HepG2 (cell line): ENCODE measurements around the gene NAPSA.

Source experiments
- GFI1 ChIP-seq: sonication (generic); formaldehyde crosslinking; IDR thresholded peaks from 2 replicates; pipeline ENCODE4 v1.5.0; 2020; ENCODE audit warnings: missing genetic modification reagents, mild to moderate bottlenecking, borderline replicate concordance
- JUN ChIP-seq: sonication (generic); formaldehyde crosslinking; IDR thresholded peaks from 2 replicates; pipeline ENCODE4 v1.4.0; 2020; ENCODE audit warnings: mild to moderate bottlenecking, missing genetic modification reagents
- RXRA ChIP-seq: sonication (generic); formaldehyde crosslinking; IDR thresholded peaks from 2 replicates; pipeline ENCODE4 v1.5.1; 2020; ENCODE audit warnings: missing genetic modification reagents
- ZNF331 ChIP-seq: sonication (generic); formaldehyde crosslinking; IDR thresholded peaks from 2 replicates; pipeline ENCODE4 v1.4.0; 2020; ENCODE audit warnings: missing genetic modification reagents
- ZNF772 ChIP-seq: sonication (generic); formaldehyde crosslinking; IDR thresholded peaks from 2 replicates; pipeline ENCODE4 v1.5.0; 2020; ENCODE audit warnings: mild to moderate bottlenecking, missing genetic modification reagents
- TF ChIP-seq, protein P1 (sequence below): sonication (generic); formaldehyde crosslinking; IDR thresholded peaks from 2 replicates; pipeline ENCODE4 v1.5.0; 2020; ENCODE audit warnings: mild to moderate bottlenecking, missing genetic modification reagents, moderate library complexity
- TF ChIP-seq, protein P2 (sequence below), 2 experiments: sonication (generic) in 1 of 2; formaldehyde crosslinking in 1 of 2; IDR thresholded peaks; 2 replicates each; pipeline versions ENCODE4 v1.4.0 to v1.6.1; 2016 to 2020; ENCODE audit warnings: borderline replicate concordance in 1 of 2, low read depth in 1 of 2, mild to moderate bottlenecking in 1 of 2, missing genetic modification reagents in 1 of 2

DNA sequence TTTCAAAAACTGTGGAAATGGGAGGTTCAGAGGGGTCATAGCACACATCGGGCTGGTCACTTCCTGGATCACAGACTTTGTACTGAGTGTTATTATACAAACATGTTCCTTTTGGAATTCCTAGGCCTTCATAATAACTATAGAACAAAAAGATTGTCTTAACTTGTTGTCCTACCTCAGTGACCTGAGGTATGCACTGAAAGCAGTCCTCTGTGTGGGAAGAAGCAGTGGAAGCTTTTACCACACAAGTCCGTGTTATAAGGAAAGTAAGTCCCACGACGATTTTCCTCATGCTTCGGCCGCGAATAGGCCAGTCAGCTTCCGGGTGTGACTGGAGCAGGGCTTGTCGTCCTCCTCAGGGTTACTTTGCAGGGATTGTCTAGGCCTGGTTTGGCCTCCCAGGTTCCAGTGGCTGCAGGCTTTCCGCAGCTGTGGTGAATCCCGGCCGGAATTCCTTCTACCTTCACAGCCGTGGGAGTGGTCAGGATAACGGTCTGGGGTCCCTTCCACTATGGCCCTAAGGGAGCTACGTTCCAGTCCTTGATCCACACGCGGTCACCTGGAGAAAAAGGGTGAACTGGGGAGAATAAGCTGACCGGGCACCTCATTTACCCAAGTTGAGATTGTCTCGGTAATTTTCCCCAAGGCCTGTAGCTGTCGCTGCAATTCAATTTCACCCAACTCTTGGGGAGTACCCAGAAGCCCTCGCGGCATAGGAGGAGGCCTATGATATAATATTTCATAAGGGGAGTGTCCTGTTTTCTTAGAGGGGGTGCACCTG is 16.0 kb downstream of the NAPSA start:
- TF ChIP-seq, protein P1, sequence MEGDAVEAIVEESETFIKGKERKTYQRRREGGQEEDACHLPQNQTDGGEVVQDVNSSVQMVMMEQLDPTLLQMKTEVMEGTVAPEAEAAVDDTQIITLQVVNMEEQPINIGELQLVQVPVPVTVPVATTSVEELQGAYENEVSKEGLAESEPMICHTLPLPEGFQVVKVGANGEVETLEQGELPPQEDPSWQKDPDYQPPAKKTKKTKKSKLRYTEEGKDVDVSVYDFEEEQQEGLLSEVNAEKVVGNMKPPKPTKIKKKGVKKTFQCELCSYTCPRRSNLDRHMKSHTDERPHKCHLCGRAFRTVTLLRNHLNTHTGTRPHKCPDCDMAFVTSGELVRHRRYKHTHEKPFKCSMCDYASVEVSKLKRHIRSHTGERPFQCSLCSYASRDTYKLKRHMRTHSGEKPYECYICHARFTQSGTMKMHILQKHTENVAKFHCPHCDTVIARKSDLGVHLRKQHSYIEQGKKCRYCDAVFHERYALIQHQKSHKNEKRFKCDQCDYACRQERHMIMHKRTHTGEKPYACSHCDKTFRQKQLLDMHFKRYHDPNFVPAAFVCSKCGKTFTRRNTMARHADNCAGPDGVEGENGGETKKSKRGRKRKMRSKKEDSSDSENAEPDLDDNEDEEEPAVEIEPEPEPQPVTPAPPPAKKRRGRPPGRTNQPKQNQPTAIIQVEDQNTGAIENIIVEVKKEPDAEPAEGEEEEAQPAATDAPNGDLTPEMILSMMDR (CRISPR knock-in tag): peak; percentile 51
- TF ChIP-seq JUN (CRISPR knock-in tag): no peak
- no peak for TF ChIP-seq RXRA (CRISPR knock-in tag)
- TF ChIP-seq ZNF772 (CRISPR knock-in tag): no peak
- no peak for TF ChIP-seq GFI1 (CRISPR knock-in tag)
- no peak for TF ChIP-seq ZNF331 (CRISPR knock-in tag)
- TF ChIP-seq, protein P2, sequence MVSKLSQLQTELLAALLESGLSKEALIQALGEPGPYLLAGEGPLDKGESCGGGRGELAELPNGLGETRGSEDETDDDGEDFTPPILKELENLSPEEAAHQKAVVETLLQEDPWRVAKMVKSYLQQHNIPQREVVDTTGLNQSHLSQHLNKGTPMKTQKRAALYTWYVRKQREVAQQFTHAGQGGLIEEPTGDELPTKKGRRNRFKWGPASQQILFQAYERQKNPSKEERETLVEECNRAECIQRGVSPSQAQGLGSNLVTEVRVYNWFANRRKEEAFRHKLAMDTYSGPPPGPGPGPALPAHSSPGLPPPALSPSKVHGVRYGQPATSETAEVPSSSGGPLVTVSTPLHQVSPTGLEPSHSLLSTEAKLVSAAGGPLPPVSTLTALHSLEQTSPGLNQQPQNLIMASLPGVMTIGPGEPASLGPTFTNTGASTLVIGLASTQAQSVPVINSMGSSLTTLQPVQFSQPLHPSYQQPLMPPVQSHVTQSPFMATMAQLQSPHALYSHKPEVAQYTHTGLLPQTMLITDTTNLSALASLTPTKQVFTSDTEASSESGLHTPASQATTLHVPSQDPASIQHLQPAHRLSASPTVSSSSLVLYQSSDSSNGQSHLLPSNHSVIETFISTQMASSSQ (IDR thresholded peaks at IDR 0.05; ENCODE audit: low read depth): no peak
- TF ChIP-seq, protein P2 (CRISPR knock-in tag; IDR thresholded peaks at IDR 0.05; ENCODE audit: borderline replicate concordance): no peak
